ENCODE results near the gene POLQ.

POLQ gene

GRCh38 chr3:121514496-121514895 lies 31.3 kb downstream of the POLQ start:
- Histone ChIP-seq H3K4me3 (ENCODE audit: low read length) (no peak overlapping the region), H3K9ac (ENCODE audit: low read depth, low read length) (no peak overlapping the region), H3K4me1 (ENCODE audit: insufficient read depth, low read length) (no peaks in the 10 kb centered on the region), H3K9me3 (ENCODE audit: insufficient read depth, low read depth, low read length) (no peaks in the 10 kb centered on the region), H3K27me3 (ENCODE audit: insufficient read depth, low read length) (no peaks in the 10 kb centered on the region), H3K36me3 (ENCODE audit: insufficient read depth, low read length) (peaks cover 56% of the 10 kb centered on the region), H3K27ac (ENCODE audit: low read depth, low read length) (no peak overlapping the region)
- WGBS, result 91% methylated on average over 3 of the region's 3 CpGs

GRCh38 chr3:121508389-121508788 lies 37.4 kb downstream of the POLQ start:
- Histone ChIP-seq H3K4me1 (ENCODE audit: insufficient read depth, low read length) (no peaks in the 10 kb centered on the region), H3K36me3 (ENCODE audit: insufficient read depth, low read length) (peaks cover 67% of the 10 kb centered on the region), H3K9me3 (ENCODE audit: insufficient read depth, low read depth, low read length) (no peaks in the 10 kb centered on the region), H3K4me3 (ENCODE audit: low read length) (no peak overlapping the region), H3K27me3 (ENCODE audit: insufficient read depth, low read length) (no peaks in the 10 kb centered on the region), H3K27ac (ENCODE audit: low read depth, low read length) (no peak overlapping the region), H3K9ac (ENCODE audit: low read depth, low read length) (no peak overlapping the region)
- 89% methylated on average over 3 of the region's 4 CpGs for WGBS

- peaks cover 65% of the 10 kb centered on the region for H3K36me3 ChIP-seq (ENCODE audit: insufficient read depth, low read length)
- H3K9me3 ChIP-seq (ENCODE audit: insufficient read depth, low read depth, low read length), result no peaks in the 10 kb centered on the region
- H3K27me3 ChIP-seq (ENCODE audit: insufficient read depth, low read length), result no peaks in the 10 kb centered on the region
- H3K9ac ChIP-seq (ENCODE audit: low read depth, low read length), result no peak overlapping the region
- no peaks in the 10 kb centered on the region for H3K4me1 ChIP-seq (ENCODE audit: insufficient read depth, low read length)
- H3K4me3 ChIP-seq (ENCODE audit: low read length), result no peak overlapping the region
- no peak overlapping the region for H3K27ac ChIP-seq (ENCODE audit: low read depth, low read length)
These were observed 40.5 kb downstream of the POLQ start for GRCh38 chr3:121505256-121505655.

GRCh38 chr3:121504618-121505017 lies 41.2 kb downstream of the POLQ start:
- Histone ChIP-seq H3K9me3 (ENCODE audit: insufficient read depth, low read depth, low read length) (no peaks in the 10 kb centered on the region), H3K27me3 (ENCODE audit: insufficient read depth, low read length) (no peaks in the 10 kb centered on the region), H3K27ac (ENCODE audit: low read depth, low read length) (no peak overlapping the region), H3K4me1 (ENCODE audit: insufficient read depth, low read length) (no peaks in the 10 kb centered on the region), H3K36me3 (ENCODE audit: insufficient read depth, low read length) (peaks cover 59% of the 10 kb centered on the region), H3K9ac (ENCODE audit: low read depth, low read length) (no peak overlapping the region), H3K4me3 (ENCODE audit: low read length) (no peak overlapping the region)
- WGBS, result 93% methylated on average over 2 of the region's 2 CpGs

GRCh38 chr3:121496786-121497185 lies 49.0 kb downstream of the POLQ start:
- no peaks in the 10 kb centered on the region for H3K27me3 ChIP-seq (ENCODE audit: insufficient read depth, low read length)
- no peak overlapping the region for H3K4me3 ChIP-seq (ENCODE audit: low read length)
- no peak overlapping the region for H3K27ac ChIP-seq (ENCODE audit: low read depth, low read length)
- no peak overlapping the region for H3K9ac ChIP-seq (ENCODE audit: low read depth, low read length)
- H3K36me3 ChIP-seq (ENCODE audit: insufficient read depth, low read length), result peaks cover 31% of the 10 kb centered on the region
- no peaks in the 10 kb centered on the region for H3K4me1 ChIP-seq (ENCODE audit: insufficient read depth, low read length)
- no peaks in the 10 kb centered on the region for H3K9me3 ChIP-seq (ENCODE audit: insufficient read depth, low read depth, low read length)
- 95% methylated on average over 4 of the region's 4 CpGs for WGBS

- peaks cover 59% of the 10 kb centered on the region for H3K36me3 ChIP-seq (ENCODE audit: insufficient read depth, low read length)
- over 99% methylated on average over 3 of the region's 5 CpGs for WGBS
- H3K4me1 ChIP-seq (ENCODE audit: insufficient read depth, low read length), result no peaks in the 10 kb centered on the region
These were observed 52.4 kb downstream of the POLQ start for GRCh38 chr3:121493431-121493830.

GRCh38 chr3:121491683-121492320 lies 54.0 kb downstream of the POLQ start:
- WGBS, result 91% methylated on average over 6 of the region's 7 CpGs

More at GRCh38 chr3:121493431-121493830, 52.4 kb downstream of the POLQ start:
- Histone ChIP-seq H3K4me3 (ENCODE audit: low read length) (no peak overlapping the region), H3K27me3 (ENCODE audit: insufficient read depth, low read length) (no peaks in the 10 kb centered on the region), H3K9me3 (ENCODE audit: insufficient read depth, low read depth, low read length) (no peaks in the 10 kb centered on the region), H3K9ac (ENCODE audit: low read depth, low read length) (no peak overlapping the region), H3K27ac (ENCODE audit: low read depth, low read length) (no peak overlapping the region)

GRCh38 chr3:121490161-121490560 lies 55.6 kb downstream of the POLQ start:
- 97% methylated on average over 6 of the region's 6 CpGs for WGBS
- no peaks in the 10 kb centered on the region for H3K9me3 ChIP-seq (ENCODE audit: insufficient read depth, low read depth, low read length)
- no peak overlapping the region for H3K9ac ChIP-seq (ENCODE audit: low read depth, low read length)
- no peaks in the 10 kb centered on the region for H3K27me3 ChIP-seq (ENCODE audit: insufficient read depth, low read length)
- no peaks in the 10 kb centered on the region for H3K4me1 ChIP-seq (ENCODE audit: insufficient read depth, low read length)
- peaks cover 67% of the 10 kb centered on the region for H3K36me3 ChIP-seq (ENCODE audit: insufficient read depth, low read length)
- no peak overlapping the region for H3K4me3 ChIP-seq (ENCODE audit: low read length)
- H3K27ac ChIP-seq (ENCODE audit: low read depth, low read length), result no peak overlapping the region

More at GRCh38 chr3:121491683-121492320, 54.0 kb downstream of the POLQ start:
- no peak overlapping the region for H3K4me3 ChIP-seq (ENCODE audit: low read length)
- H3K27me3 ChIP-seq (ENCODE audit: insufficient read depth, low read length), result no peaks in the 10 kb centered on the region
- peaks cover 67% of the 10 kb centered on the region for H3K36me3 ChIP-seq (ENCODE audit: insufficient read depth, low read length)
- no peak overlapping the region for H3K27ac ChIP-seq (ENCODE audit: low read depth, low read length)
- no peak overlapping the region for H3K9ac ChIP-seq (ENCODE audit: low read depth, low read length)
- H3K4me1 ChIP-seq (ENCODE audit: insufficient read depth, low read length), result no peaks in the 10 kb centered on the region
- H3K9me3 ChIP-seq (ENCODE audit: insufficient read depth, low read depth, low read length), result no peaks in the 10 kb centered on the region

GRCh38 chr3:121488628-121489027 lies 57.2 kb downstream of the POLQ start:
- Histone ChIP-seq H3K9me3 (ENCODE audit: insufficient read depth, low read depth, low read length) (no peaks in the 10 kb centered on the region), H3K4me1 (ENCODE audit: insufficient read depth, low read length) (no peaks in the 10 kb centered on the region), H3K27ac (ENCODE audit: low read depth, low read length) (no peak overlapping the region), H3K9ac (ENCODE audit: low read depth, low read length) (no peak overlapping the region), H3K36me3 (ENCODE audit: insufficient read depth, low read length) (peaks cover 78% of the 10 kb centered on the region), H3K4me3 (ENCODE audit: low read length) (no peak overlapping the region), H3K27me3 (ENCODE audit: insufficient read depth, low read length) (no peaks in the 10 kb centered on the region)
- WGBS, result 85% methylated on average over 2 of the region's 2 CpGs

GRCh38 chr3:121483290-121483689 lies 62.5 kb downstream of the POLQ start:
- Histone ChIP-seq H3K4me3 (ENCODE audit: low read length) (no peak overlapping the region), H3K9ac (ENCODE audit: low read depth, low read length) (no peak overlapping the region), H3K4me1 (ENCODE audit: insufficient read depth, low read length) (no peaks in the 10 kb centered on the region), H3K9me3 (ENCODE audit: insufficient read depth, low read depth, low read length) (no peaks in the 10 kb centered on the region), H3K27me3 (ENCODE audit: insufficient read depth, low read length) (no peaks in the 10 kb centered on the region), H3K36me3 (ENCODE audit: insufficient read depth, low read length) (peaks cover 86% of the 10 kb centered on the region), H3K27ac (ENCODE audit: low read depth, low read length) (no peak overlapping the region)
- WGBS, result 100% methylated on average over 1 of the region's 1 CpG

- Histone ChIP-seq H3K4me3 (ENCODE audit: low read length) (no peak overlapping the region), H3K27ac (ENCODE audit: low read depth, low read length) (no peak overlapping the region), H3K36me3 (ENCODE audit: insufficient read depth, low read length) (peaks cover 86% of the 10 kb centered on the region), H3K4me1 (ENCODE audit: insufficient read depth, low read length) (no peaks in the 10 kb centered on the region), H3K27me3 (ENCODE audit: insufficient read depth, low read length) (no peaks in the 10 kb centered on the region), H3K9me3 (ENCODE audit: insufficient read depth, low read depth, low read length) (no peaks in the 10 kb centered on the region), H3K9ac (ENCODE audit: low read depth, low read length) (no peak overlapping the region)
- 100% methylated on average over 1 of the region's 1 CpG for WGBS
These were observed 63.1 kb downstream of the POLQ start for GRCh38 chr3:121482660-121483059.

Data from HUES64 (cell line).